GM12872 (cell line): Measurements from ENCODE around the gene FRAS1.

ENCODE experiments used
- TF ChIP-seq, protein P1 (sequence below): IDR thresholded peaks from 3 replicates; pipeline ENCODE4 v1.5.1; 2011; ENCODE audit warnings: low read depth, mild to moderate bottlenecking, low read length, moderate library complexity; ENCODE audit not compliant: insufficient read depth

Gene FRAS1, protein sequence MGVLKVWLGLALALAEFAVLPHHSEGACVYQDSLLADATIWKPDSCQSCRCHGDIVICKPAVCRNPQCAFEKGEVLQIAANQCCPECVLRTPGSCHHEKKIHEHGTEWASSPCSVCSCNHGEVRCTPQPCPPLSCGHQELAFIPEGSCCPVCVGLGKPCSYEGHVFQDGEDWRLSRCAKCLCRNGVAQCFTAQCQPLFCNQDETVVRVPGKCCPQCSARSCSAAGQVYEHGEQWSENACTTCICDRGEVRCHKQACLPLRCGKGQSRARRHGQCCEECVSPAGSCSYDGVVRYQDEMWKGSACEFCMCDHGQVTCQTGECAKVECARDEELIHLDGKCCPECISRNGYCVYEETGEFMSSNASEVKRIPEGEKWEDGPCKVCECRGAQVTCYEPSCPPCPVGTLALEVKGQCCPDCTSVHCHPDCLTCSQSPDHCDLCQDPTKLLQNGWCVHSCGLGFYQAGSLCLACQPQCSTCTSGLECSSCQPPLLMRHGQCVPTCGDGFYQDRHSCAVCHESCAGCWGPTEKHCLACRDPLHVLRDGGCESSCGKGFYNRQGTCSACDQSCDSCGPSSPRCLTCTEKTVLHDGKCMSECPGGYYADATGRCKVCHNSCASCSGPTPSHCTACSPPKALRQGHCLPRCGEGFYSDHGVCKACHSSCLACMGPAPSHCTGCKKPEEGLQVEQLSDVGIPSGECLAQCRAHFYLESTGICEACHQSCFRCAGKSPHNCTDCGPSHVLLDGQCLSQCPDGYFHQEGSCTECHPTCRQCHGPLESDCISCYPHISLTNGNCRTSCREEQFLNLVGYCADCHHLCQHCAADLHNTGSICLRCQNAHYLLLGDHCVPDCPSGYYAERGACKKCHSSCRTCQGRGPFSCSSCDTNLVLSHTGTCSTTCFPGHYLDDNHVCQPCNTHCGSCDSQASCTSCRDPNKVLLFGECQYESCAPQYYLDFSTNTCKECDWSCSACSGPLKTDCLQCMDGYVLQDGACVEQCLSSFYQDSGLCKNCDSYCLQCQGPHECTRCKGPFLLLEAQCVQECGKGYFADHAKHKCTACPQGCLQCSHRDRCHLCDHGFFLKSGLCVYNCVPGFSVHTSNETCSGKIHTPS (N-terminal part only)

DNA sequence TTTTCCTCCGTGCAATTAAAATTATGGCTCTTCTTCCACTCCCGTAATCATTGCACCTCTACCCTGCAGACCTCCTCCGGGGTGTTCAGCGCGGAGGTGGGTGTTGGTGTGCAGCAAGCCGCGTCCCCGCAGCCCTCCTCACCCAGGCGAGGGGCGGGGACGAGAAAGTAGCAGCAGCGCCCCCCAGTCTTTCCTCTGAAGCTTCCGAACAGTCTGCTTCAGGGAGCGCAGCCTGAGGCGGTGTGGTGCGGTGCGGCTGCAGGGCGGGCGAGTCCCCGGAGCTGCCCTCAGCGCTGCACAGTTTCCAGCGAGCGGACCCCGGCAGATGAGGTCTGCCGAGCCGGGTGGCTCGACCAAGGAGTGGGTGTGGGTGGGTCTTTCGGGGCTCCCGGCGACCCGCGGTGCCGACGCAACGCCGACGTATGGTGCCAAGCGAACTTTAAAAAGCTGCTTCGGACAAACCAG is at the start of gene FRAS1:
FRAS1 (plus strand) TSS at position 189 of the 465 bp plus-strand sequence. CDS start 687 bp downstream, outside the sequence.
- TF ChIP-seq, protein P1, sequence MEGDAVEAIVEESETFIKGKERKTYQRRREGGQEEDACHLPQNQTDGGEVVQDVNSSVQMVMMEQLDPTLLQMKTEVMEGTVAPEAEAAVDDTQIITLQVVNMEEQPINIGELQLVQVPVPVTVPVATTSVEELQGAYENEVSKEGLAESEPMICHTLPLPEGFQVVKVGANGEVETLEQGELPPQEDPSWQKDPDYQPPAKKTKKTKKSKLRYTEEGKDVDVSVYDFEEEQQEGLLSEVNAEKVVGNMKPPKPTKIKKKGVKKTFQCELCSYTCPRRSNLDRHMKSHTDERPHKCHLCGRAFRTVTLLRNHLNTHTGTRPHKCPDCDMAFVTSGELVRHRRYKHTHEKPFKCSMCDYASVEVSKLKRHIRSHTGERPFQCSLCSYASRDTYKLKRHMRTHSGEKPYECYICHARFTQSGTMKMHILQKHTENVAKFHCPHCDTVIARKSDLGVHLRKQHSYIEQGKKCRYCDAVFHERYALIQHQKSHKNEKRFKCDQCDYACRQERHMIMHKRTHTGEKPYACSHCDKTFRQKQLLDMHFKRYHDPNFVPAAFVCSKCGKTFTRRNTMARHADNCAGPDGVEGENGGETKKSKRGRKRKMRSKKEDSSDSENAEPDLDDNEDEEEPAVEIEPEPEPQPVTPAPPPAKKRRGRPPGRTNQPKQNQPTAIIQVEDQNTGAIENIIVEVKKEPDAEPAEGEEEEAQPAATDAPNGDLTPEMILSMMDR: no peak

DNA sequence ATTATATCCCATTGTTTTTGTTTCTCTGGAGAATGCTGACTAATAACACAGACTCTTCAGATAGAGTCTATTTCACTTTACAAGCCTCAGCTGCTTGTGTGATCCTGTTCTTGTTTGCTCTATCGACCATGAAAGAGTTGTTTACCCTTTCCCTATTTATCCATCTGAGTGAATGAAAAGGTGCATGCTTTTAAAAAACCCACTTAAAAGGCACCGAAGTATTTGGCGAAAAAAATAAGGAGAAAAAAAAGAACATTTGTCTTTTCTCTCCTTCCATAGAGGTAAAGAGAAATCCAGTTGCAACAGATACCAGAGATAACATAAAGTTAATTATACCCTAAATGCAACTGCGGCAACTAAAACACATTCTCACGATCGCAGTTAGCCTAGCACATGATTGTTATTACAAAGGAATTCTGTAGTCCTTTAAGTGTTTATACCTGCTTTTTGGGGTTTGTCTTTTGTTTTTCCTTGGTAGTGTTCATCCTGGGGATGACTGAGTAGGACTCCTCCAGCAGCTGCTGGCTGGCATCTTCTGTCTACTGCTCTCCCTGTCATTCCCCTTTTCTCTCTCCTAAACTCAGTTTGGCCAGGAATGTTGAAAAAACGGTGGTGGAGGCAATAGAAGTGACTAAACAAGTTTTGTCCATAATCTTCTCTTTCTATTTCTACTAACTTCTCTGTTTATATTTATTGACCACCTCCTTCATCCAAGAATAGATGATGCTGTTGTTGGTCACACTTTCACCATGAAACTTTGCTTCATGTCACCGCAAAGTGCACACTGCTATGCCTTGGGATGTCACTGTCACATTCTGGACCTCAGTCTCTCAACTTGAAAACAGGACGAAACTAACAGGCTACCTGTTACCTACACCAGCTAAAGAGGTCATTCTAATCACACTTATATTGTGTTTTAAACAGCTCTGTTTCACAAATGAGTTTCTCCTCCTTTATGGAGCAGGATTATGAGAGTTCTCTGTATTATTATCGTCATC is 41.9 kb upstream of the FRAS1 start:
- TF ChIP-seq, protein P1: no peak

DNA sequence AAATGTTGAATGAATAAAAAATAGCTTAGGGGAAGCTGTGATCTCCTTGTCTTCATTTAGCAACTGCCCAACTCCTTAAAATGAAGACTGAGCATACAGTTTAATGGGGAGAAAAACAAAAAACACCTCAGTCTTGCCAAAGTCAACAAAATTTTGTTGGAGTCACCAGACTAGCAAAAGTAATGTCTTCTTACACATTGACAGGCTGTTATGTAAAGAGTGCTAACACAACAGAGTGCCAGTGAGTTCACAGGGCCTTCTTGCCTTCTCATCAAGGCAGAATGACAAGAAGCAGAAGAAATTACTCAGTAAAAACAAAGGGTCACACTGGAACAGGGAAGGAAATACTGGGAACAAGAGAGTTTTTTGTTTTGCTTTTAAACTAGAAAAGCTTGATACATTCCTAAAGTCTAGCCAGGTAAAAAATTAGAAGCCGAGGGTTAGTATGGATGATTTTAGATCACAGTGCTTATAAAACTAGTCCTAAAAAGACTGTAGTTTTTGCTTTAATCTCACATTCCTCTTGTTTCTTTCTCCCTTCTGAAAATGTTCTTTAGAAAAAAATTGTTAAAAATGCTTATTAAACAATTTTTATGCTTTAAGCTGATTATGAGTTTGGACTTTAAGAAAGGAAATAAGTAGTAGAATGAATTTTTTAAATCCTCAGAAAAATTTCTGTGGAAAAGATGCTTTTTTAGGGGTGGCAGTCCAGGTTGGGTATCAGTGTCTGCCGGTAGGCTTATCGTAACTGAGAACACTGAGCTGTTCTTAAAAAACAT is 38.7 kb upstream of the FRAS1 start:
- TF ChIP-seq, protein P1: no peak

DNA sequence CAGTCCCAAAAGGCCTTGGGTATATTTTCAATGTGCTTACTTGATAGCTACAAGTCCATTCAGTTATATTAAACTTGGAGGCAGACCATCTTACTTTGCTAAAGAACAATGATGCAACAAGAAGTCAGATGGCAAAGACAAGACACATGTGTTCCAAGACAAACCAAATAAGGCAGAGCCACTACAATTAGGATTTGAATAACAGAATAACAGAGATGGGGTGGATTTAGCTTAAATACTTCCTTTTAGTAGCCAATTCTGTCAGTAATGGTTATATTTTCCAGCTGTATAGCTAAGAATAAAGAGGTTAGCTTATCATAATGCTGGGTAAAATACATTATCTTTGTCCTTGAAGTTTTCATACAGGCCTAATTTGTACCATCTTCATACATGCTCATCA is 37.7 kb upstream of the FRAS1 start:
- TF ChIP-seq, protein P1: no peak

DNA sequence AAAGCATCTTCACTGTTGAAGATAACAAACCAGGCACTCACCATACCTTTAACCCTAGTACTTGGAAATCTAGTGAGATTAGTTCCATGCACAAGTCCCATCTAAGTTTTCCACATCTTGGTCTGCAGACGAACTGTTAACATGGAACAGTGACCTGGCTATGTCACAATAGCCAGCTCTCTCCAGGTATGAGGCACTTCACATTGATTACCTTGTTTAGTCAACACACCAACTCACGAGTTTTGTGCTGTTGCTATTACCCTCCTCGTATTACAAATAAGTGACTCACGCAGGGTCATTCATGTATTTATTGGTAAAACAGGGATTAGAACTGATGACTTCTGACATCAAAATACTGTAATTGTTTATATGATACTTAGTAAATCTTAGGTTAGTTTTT is 36.4 kb upstream of the FRAS1 start:
- TF ChIP-seq, protein P1: no peak

DNA sequence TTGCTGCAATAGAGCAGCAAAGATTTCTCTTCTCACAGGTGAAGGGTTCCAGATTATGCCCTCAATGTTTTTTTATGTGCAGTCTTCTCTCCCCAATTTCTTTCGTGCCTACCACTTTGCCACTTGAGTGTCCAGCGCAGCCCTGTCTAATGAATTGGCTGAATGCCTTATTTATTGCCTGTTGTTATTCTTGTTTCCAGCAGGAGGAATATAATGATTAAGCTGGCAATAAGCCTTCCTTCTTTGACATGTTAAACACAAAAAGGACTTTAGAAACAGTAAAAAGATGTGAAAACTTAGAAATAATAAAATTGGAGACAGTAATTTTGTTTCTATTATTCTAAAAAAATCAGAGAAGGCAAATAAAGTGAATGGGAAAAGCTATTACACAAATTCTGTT is 34.6 kb upstream of the FRAS1 start:
- TF ChIP-seq, protein P1: no peak
